ENCODE results near the gene REEP5.
"Not testable (repeated sequence)": the region's sequence is repeated elsewhere in the genome, so short reads cannot be mapped to it uniquely, and the experiment has no call there.

Gene REEP5

DNA sequence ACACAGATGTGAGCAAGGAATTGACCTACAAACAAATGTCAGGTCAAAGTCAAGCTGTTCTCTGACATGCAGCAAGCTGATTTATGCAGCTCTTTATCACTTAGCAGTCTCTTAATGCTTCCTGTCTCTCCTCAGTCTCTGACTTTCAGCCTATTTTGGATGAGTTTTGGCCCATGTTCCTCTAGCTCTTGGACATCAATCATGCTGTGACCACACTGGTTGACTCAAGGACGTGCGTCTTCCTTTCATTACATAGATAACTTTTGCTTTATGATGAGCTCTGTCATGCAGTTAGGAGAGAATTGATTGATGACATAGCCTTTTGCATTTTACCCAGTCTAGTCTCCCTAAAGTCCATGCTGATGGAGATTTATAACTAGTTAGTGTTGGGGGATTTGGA lies 9.4 kb upstream of the REEP5 start:
- no peak for DNase-seq

GRCh38 chr5:112930082-112930344 lies 8.0 kb upstream of the REEP5 start:
- DNase-seq, result no peak

GRCh38 chr5:112929336-112930081 lies 7.5 kb upstream of the REEP5 start:
- no peak for DNase-seq

DNA sequence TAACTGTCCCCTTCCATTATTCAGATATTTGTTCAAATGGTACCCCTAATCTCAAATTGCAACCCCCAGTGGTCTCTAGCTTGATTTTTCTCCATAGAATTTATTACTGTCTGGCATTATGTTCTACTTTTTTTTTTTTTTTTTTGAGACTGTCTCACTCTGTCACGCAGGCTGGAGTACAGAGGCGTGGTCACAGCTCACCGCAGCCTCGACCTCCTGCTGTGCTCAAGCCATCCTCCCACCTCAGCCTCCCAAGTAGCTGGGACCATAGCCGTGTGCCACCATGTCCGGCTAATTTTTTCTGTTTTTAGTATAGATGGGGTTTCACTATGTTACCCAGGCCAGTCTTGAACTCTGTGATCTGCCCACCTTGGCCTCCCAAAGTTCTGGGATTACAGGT lies 2.0 kb upstream of the REEP5 start:
- no peak for DNase-seq

DNA sequence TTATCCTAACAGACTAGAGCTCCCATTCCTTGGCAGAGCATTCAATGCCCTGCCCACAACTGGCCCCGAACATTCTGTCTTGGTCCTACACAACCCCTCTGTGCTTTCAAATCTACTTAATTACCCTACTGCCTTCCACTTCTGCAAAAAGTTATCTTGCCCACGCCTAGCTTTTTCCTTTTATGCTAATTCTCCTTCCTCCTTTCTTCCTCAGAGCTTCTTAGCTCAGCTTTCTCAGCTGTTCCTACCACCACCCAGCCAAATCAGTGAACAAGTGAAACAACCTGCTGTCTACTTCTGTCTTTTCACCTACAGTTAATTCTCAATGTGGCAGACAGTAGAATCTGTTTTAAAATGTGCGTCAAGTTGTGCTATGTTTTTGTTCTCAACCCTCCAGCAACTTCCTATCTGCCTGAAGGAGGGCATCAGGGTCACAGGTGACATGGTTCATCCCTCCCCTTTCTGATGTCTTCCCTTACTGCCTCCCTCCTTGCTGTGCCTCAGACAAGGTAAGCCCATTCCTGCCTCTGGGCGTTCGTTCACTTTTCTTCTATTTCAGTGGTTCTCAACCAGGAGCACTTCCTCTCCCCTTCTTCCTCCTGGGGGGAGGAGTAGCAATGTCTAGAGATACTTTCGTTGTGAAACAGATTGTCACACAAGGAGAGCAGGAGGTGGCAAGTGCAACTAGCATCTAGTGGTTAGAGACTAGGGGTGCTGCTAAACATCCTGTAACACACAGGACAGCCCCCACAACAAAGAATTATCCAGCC lies 1.3 kb upstream of the REEP5 start:
- peak; percentile 55 for DNase-seq

GRCh38 chr5:112921026-112921832 lies 798 bp downstream of the REEP5 start:
- peak; percentile 82 for DNase-seq

GRCh38 chr5:112919972-112920371 lies 2.1 kb downstream of the REEP5 start:
- no peak for DNase-seq

DNA sequence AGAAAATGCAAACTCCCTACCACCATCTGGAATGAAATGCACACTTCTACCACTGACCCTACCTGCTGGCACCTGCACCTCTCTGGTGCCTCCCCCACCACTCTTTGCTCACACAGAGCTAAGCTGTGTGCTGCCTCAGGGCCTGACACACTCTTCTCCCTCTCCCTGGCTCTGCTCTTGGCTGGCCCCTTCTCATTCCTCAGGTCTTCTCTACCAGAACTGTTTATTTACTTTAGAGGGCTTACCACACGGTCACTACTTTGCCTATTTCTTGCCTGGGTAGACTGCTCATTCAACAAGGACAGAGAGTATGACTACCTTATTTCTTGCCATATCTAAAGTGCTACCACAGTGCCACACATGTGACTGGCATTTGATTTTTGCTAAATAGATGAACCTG lies 3.3 kb downstream of the REEP5 start:
- no peak for DNase-seq

DNA sequence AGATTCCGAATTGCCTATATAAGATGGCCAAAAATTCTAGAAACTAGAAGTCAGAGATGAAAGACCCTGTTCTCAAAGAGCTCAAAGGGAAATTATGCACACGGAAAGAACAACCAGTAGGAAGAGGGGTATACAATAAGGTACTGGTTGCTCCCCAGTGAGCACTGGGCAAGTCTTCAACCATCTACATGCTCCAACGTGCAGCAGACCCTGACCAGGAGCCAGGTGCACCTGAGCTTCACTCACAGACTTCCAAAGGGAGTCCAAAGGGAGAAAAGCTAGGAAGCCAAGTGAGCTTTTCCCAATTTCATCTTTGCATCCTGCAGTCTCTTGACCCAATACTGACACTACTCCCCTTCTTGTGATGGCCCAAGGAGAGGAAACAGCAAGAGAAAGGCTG lies 3.9 kb downstream of the REEP5 start:
- DNase-seq, result no peak

DNA sequence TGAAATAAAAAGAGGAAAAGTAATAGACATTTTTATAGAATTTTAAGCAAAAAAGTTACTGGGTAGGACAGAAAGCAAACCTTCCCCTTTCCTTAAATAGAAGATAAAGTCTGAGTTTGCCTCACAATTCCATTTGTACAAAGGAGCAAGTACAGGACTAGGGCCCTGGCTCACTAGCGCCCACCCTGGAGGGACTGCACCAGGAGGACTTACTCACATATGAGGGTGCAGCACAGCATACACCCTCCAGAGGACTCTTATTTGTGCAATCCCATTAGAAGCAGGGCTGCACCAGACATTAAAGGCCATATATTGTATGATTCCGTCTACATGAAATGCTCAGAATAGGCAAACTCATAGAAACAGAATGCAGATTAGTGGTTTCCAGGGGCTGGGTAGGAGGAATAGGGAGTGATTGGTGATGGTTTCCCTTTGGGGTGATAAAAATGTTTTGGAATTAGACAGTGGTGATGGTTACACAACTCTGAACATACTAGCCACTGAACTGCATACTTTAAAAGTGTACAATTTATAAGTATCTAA lies 4.5 kb downstream of the REEP5 start:
- no peak for DNase-seq

DNA sequence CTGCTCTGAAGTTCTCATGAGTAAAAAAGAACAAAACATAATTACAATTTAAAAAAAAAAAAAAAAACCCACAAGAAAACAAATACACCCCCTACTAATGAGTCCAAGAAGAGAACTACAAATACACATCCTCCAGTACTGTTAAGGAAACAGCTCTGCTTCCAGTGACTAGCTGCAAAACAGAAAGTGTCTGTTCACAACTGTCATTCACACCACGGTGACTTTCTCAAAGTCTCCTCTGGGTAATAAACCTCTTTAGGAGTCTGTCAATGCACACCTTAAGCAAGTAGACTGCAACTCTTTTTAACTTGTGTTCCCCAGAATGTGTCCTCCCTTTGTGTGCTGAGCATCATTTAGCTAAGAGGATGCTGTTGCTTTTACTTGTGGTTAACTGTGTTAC lies 6.2 kb downstream of the REEP5 start:
- no peak for DNase-seq

DNA sequence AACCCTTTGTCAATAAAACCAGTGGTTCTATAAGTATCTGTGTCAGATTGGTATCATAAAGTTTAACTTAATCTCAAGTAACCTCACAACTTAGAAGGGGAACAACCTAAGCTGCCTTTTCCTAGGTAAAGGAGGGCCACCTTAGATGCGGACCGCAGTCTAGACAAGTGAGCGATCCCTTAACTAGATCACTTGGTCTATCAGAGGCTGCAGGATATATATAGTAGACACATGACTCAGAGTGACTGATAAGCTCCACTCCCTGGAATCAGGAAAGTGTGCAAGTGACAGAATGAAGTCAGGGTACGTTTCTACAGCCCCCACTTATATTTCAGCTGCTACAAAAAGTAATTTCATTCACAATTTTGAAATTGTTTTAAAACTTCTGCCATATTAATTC lies 7.4 kb downstream of the REEP5 start:
- DNase-seq, result no peak

DNA sequence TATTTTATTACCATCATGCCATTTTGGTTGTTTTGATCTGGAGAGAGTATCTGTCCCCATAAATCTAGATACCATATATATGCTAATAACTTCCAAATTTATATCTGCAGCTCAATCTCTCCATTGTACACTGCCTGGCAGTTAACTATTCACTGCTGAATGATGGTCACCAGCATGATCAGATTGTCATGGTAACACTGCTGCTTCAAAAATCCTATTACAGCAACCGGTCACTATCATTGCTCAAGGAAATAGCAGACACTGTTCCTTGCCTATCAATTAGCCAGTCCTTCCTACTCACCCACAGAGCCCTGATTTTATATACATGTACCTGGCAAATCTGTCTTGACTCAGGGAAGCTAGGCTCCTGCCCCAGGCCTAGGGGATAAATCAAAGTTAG lies 11.5 kb downstream of the REEP5 start:
- DNase-seq, result no peak

GRCh38 chr5:112908854-112909253 lies 13.2 kb downstream of the REEP5 start:
- no peak for DNase-seq

GRCh38 chr5:112907166-112907631 lies 14.8 kb downstream of the REEP5 start:
- no peak for DNase-seq

DNA sequence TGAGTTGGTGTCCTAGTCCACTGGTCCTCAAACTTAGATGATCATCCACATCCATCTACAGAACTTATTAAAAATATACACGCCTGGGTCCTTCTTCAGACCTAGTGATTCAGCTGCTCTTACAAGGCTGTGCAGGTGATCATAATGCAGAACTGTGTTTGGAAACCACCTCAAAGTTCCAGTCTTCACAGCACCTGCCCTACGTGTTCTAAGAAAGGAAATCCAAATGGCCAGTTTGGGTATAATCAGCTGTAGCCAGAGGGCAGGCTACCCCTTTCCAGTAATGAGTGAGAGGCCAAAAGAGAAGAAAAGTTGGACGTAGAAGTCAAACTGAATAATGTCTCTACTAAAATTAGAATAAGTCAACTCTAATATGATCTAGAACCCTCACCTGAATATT lies 15.4 kb downstream of the REEP5 start:
- DNase-seq, result no peak

DNA sequence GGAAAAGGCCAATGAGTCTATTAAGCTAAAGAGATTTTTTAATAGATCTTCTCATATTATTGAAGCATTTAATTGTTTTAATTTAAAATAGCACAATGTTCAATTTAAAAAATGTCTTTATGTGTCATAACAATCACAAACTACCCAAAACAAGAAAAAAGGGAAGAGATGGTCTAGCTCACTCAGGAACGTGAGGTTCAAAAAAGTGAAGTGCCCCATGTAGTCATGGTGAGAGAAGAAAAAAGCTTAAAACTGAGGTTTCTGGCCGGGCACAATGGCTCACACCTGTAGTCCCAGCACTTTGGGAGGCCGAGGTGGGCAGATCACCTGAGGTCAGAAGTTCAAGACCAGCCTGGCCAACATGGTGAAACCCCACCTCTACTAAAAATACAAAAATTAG lies 17.0 kb downstream of the REEP5 start:
- not testable (repeated sequence) for DNase-seq

DNA sequence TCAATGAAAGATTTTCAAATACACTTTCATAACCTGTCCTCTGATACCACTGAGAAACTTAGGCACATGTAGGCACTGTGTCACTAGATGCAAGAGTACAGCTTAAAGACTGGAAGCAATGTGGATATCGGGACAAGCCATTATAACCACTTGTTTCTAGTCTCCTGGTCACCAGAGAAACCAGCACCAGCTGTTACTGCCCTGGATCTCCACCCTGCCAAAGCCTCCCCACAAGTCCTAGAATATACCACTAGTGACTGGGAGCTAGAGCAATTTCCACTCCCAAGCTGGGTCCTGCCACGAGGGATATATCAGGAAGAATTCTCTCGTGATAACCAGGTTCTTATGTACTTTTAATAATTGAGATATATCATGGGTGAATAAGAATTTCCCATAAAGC lies 19.5 kb downstream of the REEP5 start:
- no peak for DNase-seq

GRCh38 chr5:112895682-112896081 lies 26.3 kb downstream of the REEP5 start:
- DNase-seq, result no peak

- DNase-seq, result no peak
Measured at GRCh38 chr5:112892776-112893175, 29.3 kb downstream of the REEP5 start.

DNA sequence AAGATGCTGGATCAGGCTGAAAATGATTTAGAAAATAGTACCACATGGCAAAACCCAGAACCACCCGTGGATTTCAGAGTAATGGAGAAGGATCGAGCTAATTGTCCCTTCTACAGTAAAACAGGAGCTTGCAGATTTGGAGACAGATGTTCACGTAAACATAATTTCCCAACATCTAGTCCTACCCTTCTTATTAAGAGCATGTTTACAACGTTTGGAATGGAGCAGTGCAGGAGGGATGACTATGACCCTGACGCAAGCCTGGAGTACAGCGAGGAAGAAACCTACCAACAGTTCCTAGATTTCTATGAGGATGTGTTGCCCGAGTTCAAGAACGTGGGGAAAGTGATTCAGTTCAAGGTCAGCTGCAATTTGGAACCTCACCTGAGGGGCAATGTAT lies 30.0 kb downstream of the REEP5 start:
- not testable (repeated sequence) for DNase-seq

GRCh38 chr5:112886975-112887374 lies 35.1 kb downstream of the REEP5 start:
- DNase-seq, result no peak

DNA sequence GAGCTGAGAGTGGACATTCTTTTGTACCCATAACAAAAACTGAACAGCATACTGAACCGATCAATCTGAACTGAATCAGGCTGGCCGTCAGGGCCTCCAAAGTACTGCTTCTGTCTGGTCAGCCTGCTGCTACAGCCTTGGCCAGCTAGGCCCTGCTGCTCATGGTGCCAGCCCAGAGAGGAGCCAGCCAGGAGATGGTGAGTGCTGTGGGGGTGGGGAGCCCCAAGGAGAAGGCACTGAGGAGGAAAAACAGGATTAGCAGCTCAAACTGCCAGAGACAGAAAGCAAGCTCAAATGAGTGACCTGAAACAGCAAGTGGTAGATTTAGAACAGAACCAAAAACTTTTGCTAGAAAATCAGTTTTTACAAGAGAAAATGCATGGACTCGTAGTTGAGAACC lies 37.0 kb downstream of the REEP5 start:
- DNase-seq, result no peak

GRCh38 chr5:112883192-112883591 lies 38.8 kb downstream of the REEP5 start:
- DNase-seq, result no peak

Data from islet precursor cell (in vitro differentiated cells).